DOHH2 (cell line): ENCODE measurements around the gene RPH3AL.

Source experiments
- H3F3A ChIP-seq: fragments of 200-600 bp; sonication (generic), shearing (Covaris generic); 2 replicates; pipeline ENCODE4 v1.6.0; 2016; ENCODE audit warnings: antibody characterized with exemption, mild to moderate bottlenecking; ENCODE audit not compliant: control insufficient read depth, insufficient read depth
- H3K27ac ChIP-seq: fragments of 200-600 bp; sonication (generic); 2 replicates; pipeline ENCODE4 v1.5.1; 2014; ENCODE audit warnings: low read depth, mild to moderate bottlenecking, low read length, moderate library complexity
- H3K27me3 ChIP-seq: fragments of 200-600 bp; sonication (generic); 2 replicates; pipeline ENCODE4 v1.6.1; 2014; ENCODE audit warnings: mild to moderate bottlenecking, low read length, mixed read lengths; ENCODE audit not compliant: control insufficient read depth
- H3K36me3 ChIP-seq: fragments of 200-600 bp; sonication (generic); 2 replicates; pipeline ENCODE4 v1.6.1; 2014; ENCODE audit warnings: mild to moderate bottlenecking, low read length, moderate library complexity, mixed read lengths; ENCODE audit not compliant: control insufficient read depth
- H3K4me1 ChIP-seq: fragments of 200-600 bp; sonication (generic); 2 replicates; pipeline ENCODE4 v1.6.1; 2014; ENCODE audit warnings: mild to moderate bottlenecking, low read length, mixed read lengths; ENCODE audit not compliant: control insufficient read depth
- H3K4me2 ChIP-seq: fragments of 200-600 bp; sonication (generic); 2 replicates; pipeline ENCODE4 v1.6.0; 2014; ENCODE audit warnings: mild to moderate bottlenecking, low read length, moderate library complexity
- H3K4me3 ChIP-seq: fragments of 200-600 bp; sonication (generic); 2 replicates; pipeline ENCODE4 v1.5.1; 2014; ENCODE audit warnings: mild to moderate bottlenecking, low read length, mixed read lengths
- H3K79me2 ChIP-seq: fragments of 200-600 bp; sonication (generic); 2 replicates; pipeline ENCODE4 v1.6.1; 2014; ENCODE audit warnings: mild to moderate bottlenecking, low read length, mixed read lengths; ENCODE audit not compliant: control insufficient read depth
- H3K9me2 ChIP-seq: fragments of 200-600 bp; sonication (generic); replicated peaks from 2 replicates; pipeline ENCODE4 v1.6.1; 2014; ENCODE audit warnings: mild to moderate bottlenecking, low read length, mixed read lengths; ENCODE audit not compliant: control insufficient read depth
- H3K9me3 ChIP-seq: fragments of 200-600 bp; sonication (generic); 2 replicates; pipeline ENCODE4 v1.6.1; 2014; ENCODE audit warnings: antibody characterized with exemption, low read length, mixed read lengths; ENCODE audit not compliant: control insufficient read depth, insufficient read depth
- H4K20me1 ChIP-seq: fragments of 200-600 bp; sonication (generic); 2 replicates; pipeline ENCODE4 v1.6.0; 2014; ENCODE audit warnings: low read depth, mild to moderate bottlenecking, antibody characterized with exemption, low read length, moderate library complexity; ENCODE audit not compliant: control insufficient read depth, insufficient read depth
- CTCF ChIP-seq: fragments of 200-600 bp; sonication (generic); IDR thresholded peaks from one replicate; pipeline ENCODE4 v1.5.1; 2014; ENCODE audit warnings: antibody characterized with exemption, mild to moderate bottlenecking, low read depth, low read length; ENCODE audit not compliant: poor library complexity, severe bottlenecking
- EZH2phosphoT487 ChIP-seq: fragments of 200-600 bp; sonication (generic); IDR thresholded peaks from 2 replicates; pipeline ENCODE4 v1.6.1; 2017; ENCODE audit warnings: borderline replicate concordance, mild to moderate bottlenecking, antibody characterized with exemption, low read length, moderate library complexity, mixed read lengths

Gene RPH3AL

GRCh38 chr17:251531-251930, 101.1 kb downstream of the RPH3AL start:
- no peaks in the 10 kb centered on the region for H3F3A ChIP-seq
- H3K27ac ChIP-seq = no peak overlapping the region
- H4K20me1 ChIP-seq = no peaks in the 10 kb centered on the region
- H3K27me3 ChIP-seq = no peaks in the 10 kb centered on the region
- no peak overlapping the region for H3K4me2 ChIP-seq
- TF ChIP-seq EZH2phosphoT487 (no peak), CTCF (no peak)
- H3K4me3 ChIP-seq = no peak overlapping the region
- no peaks in the 10 kb centered on the region for H3K36me3 ChIP-seq
- H3K4me1 ChIP-seq = no peaks in the 10 kb centered on the region
- H3K9me2 ChIP-seq = no peaks in the 10 kb centered on the region
- no peaks in the 10 kb centered on the region for H3K9me3 ChIP-seq
- no peaks in the 10 kb centered on the region for H3K79me2 ChIP-seq

GRCh38 chr17:250487-251300, 101.9 kb downstream of the RPH3AL start:
- Histone ChIP-seq H3K79me2 (no peaks in the 10 kb centered on the region), H3K4me2 (no peak overlapping the region), H3F3A (no peaks in the 10 kb centered on the region), H3K4me3 (no peak overlapping the region), H3K27me3 (no peaks in the 10 kb centered on the region), H3K9me3 (no peaks in the 10 kb centered on the region), H3K4me1 (no peaks in the 10 kb centered on the region), H4K20me1 (no peaks in the 10 kb centered on the region), H3K9me2 (no peaks in the 10 kb centered on the region), H3K27ac (no peak overlapping the region), H3K36me3 (no peaks in the 10 kb centered on the region)
- TF ChIP-seq CTCF (no peak), EZH2phosphoT487 (no peak)

- H3K79me2 ChIP-seq = no peaks in the 10 kb centered on the region
- H3K4me2 ChIP-seq = no peak overlapping the region
- H3K9me3 ChIP-seq = peaks cover 7% of the 10 kb centered on the region; the same call in 1 of the 2 replicates
- no peaks in the 10 kb centered on the region for H3K36me3 ChIP-seq
- H3K4me3 ChIP-seq = no peak overlapping the region
- H3K27ac ChIP-seq = no peak overlapping the region
- H3K4me1 ChIP-seq = no peaks in the 10 kb centered on the region
- no peaks in the 10 kb centered on the region for H3F3A ChIP-seq
- H3K9me2 ChIP-seq = no peaks in the 10 kb centered on the region
- no peaks in the 10 kb centered on the region for H3K27me3 ChIP-seq
- no peak for TF ChIP-seq EZH2phosphoT487
- TF ChIP-seq CTCF = no peak
- no peaks in the 10 kb centered on the region for H4K20me1 ChIP-seq
These were observed 103.2 kb downstream of the RPH3AL start for GRCh38 chr17:249236-249993.
